ENCODE measurements around the gene REG4. TPM values are rescaled to one million over a fixed set of nuclear protein-coding genes. Genes with fewer than 3 reads are reported as not detected.

The REG4 gene
- polyA plus RNA-seq, 1 of the 3 experiments (the other 2 are of a cell fraction) = not detected

- Histone ChIP-seq H4K20me1 (ENCODE audit: insufficient read depth) (no peaks in the 10 kb centered on the region), H3K9me2 (no peaks in the 10 kb centered on the region), H3K4me2 (no peak overlapping the region), H3K9me3 (no peaks in the 10 kb centered on the region), H3K79me2 (ENCODE audit: insufficient read depth) (no peaks in the 10 kb centered on the region), H3K4me3 (ENCODE audit: low read depth in 2 of 2, low read length in 1 of 2) (no peak overlapping the region), H3K36me3 (replicated peaks in 1 of 2; ENCODE audit: control insufficient read depth in 1 of 2, insufficient read depth in 2 of 2, low read length in 1 of 2) (no peaks in the 10 kb centered on the region), H2AFZ (ENCODE audit: low read depth) (no peak overlapping the region), H3K9ac (no peak overlapping the region), H3K4me1 (ENCODE audit: control insufficient read depth in 1 of 2, insufficient read depth in 2 of 2, low read depth in 1 of 2, low read length in 1 of 2) (no peaks in the 10 kb centered on the region), H3K27ac (ENCODE audit: low read depth in 2 of 2, low read length in 1 of 2) (no peak overlapping the region), H3K27me3 (ENCODE audit: insufficient read depth) (peaks cover 4% of the 10 kb centered on the region), H3F3A (replicated peaks; ENCODE audit: insufficient read depth) (no peaks in the 10 kb centered on the region)
- POLR2A ChIA-PET = no interaction called here
- DNase-seq = no peak
- no peak for TF ChIP-seq FOXJ3 (CRISPR knock-in tag; IDR thresholded peaks at IDR 0.05)
- TF ChIP-seq NFIC (IDR thresholded peaks at IDR 0.05; ENCODE audit: borderline replicate concordance) = no peak
- CTCF ChIA-PET = interaction anchor here (0.8 to 1.3 kb wide), 2 partner anchors 29 to 32 kb away, joined by 3 to 4 read pairs; no protein-coding TSS in a partner anchor
- 27% methylated on average over 3 of the region's 3 CpGs for WGBS (ENCODE audit: low lambda C conversion rate)
These were observed 27.0 kb upstream of the REG4 start for GRCh38 chr1:119838236-119838635.

- H3K27ac ChIP-seq (ENCODE audit: low read depth in 2 of 2, low read length in 1 of 2) = no peak overlapping the region
- TF ChIP-seq REST (IDR thresholded peaks at IDR 0.05; ENCODE audit: low read depth, low read length) (no peak), PBX3 (IDR thresholded peaks at IDR 0.05) (no peak), FOXJ3 (CRISPR knock-in tag; IDR thresholded peaks at IDR 0.05) (no peak), USF1 (IDR thresholded peaks at IDR 0.05; ENCODE audit: borderline replicate concordance, low read depth) (no peak), TEAD4 (IDR thresholded peaks at IDR 0.05; ENCODE audit: borderline replicate concordance, insufficient read depth) (no peak), TAF1 (IDR thresholded peaks at IDR 0.05; ENCODE audit: borderline replicate concordance, low read depth, low read length) (no peak), SIN3A (IDR thresholded peaks at IDR 0.05; ENCODE audit: borderline replicate concordance, low read depth, low read length) (no peak), MEF2A (IDR thresholded peaks at IDR 0.05; ENCODE audit: borderline replicate concordance, low read depth) (no peak), RXRA (IDR thresholded peaks at IDR 0.05; ENCODE audit: borderline replicate concordance, low read depth) (no peak), EP300 (IDR thresholded peaks at IDR 0.05; ENCODE audit: borderline replicate concordance in 1 of 2, low read depth in 1 of 2, low read length in 1 of 2) (no peak), JUND (IDR thresholded peaks at IDR 0.05) (no peak), YY1 (IDR thresholded peaks at IDR 0.05; ENCODE audit: low read depth) (no peak), ELF1 (IDR thresholded peaks at IDR 0.05) (no peak), NRF1 (IDR thresholded peaks at IDR 0.05; ENCODE audit: low read depth, low read length) (no peak), GABPA (IDR thresholded peaks at IDR 0.05; ENCODE audit: low read depth) (no peak), FOXM1 (IDR thresholded peaks at IDR 0.05; ENCODE audit: low read depth) (no peak), RCOR1 (IDR thresholded peaks at IDR 0.05; ENCODE audit: low read length) (no peak)
- POLR2A ChIA-PET = no interaction called here
- H4K20me1 ChIP-seq (ENCODE audit: insufficient read depth) = no peaks in the 10 kb centered on the region
- no peaks in the 10 kb centered on the region; the same call in 1 of the 2 replicates for H3K27me3 ChIP-seq (ENCODE audit: insufficient read depth)
- H3K9ac ChIP-seq = no peak overlapping the region
- WGBS (ENCODE audit: low lambda C conversion rate) = 77% methylated on average over 4 of the region's 4 CpGs
- no peak overlapping the region for H2AFZ ChIP-seq (ENCODE audit: low read depth)
- H3K79me2 ChIP-seq (ENCODE audit: insufficient read depth) = no peaks in the 10 kb centered on the region
- CTCF ChIA-PET = no interaction called here
- no peak overlapping the region for H3K4me2 ChIP-seq
- H3K36me3 ChIP-seq (replicated peaks in 1 of 2; ENCODE audit: control insufficient read depth in 1 of 2, insufficient read depth in 2 of 2, low read length in 1 of 2) = no peaks in the 10 kb centered on the region
- no peaks in the 10 kb centered on the region for H3K9me3 ChIP-seq
- no peak for DNase-seq
- H3K9me2 ChIP-seq = no peaks in the 10 kb centered on the region
- no peak overlapping the region for H3K4me3 ChIP-seq (ENCODE audit: low read depth in 2 of 2, low read length in 1 of 2)
- H3F3A ChIP-seq (replicated peaks; ENCODE audit: insufficient read depth) = no peaks in the 10 kb centered on the region
- no peaks in the 10 kb centered on the region for H3K4me1 ChIP-seq (ENCODE audit: control insufficient read depth in 1 of 2, insufficient read depth in 2 of 2, low read depth in 1 of 2, low read length in 1 of 2)
These were observed 23.7 kb upstream of the REG4 start for GRCh38 chr1:119834990-119835389.

Data from SK-N-SH (cell line).